ENCODE results near the gene FEN1. TPM values are rescaled to one million over a fixed set of nuclear protein-coding genes. Genes with fewer than 3 reads are reported as not detected.

The FEN1 gene
- total and polyA plus RNA-seq, 2 of the 8 experiments (the other 6 are each of a cell fraction or from before 2014, with no cell fraction given), result 52.6 to 86.1 TPM

DNA sequence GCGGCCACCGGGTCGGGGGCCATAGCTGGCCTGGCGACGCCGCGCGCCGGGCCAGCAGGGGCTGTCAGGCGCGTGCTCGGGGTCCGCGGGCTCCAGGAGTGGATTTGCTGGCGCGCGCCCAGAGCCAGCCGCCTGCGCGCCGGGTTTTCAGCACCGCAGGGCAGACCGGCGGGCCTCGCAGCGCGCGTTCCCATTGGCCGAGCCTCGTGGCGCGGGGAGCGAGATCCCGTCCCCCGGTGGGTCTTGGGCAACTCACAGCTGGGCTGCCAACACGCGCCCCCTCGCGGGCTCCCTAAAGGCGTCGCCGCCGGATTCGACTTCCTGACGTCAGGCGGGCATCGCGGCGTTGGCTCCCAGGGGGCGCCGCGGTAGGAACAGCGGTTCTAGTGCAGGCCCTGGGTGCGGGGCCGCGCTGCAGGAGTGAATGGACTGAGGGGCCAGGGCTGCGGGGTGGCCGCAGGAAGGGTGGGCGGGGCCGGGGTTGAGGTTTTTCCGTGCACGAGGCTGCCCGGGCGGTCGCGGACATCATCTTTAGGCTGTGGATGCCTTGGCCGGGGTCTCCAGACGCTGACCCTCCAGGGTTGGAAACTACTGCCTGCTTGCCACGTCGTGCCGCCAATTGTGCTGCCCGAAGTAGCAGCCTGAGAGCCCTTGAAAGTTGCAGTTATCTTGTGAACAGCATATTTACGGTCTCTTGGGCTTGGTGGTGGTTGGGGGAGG, 24.2 kb downstream of the FEN1 start, which contains the start of gene FADS1:
TSS of gene FADS1 (minus strand) at position 268 of the 720 bp plus-strand sequence. CDS start at position 194, 74 bp downstream.
- peak within 1 kb of the TSS; percentile 74 to 92 (median 76) for H3K4me3 ChIP-seq (ENCODE audit: extremely low read depth in 1 of 4, insufficient read depth in 2 of 4, low read depth in 3 of 4, low read length in 4 of 4)
- peaks cover 6% of the 10 kb centered on the region; the same call in 1 of the 2 replicates for H3K79me1 ChIP-seq (ENCODE audit: low read depth, low read length)
- H3K27me3 ChIP-seq (replicated peaks in 1 of 4; ENCODE audit: control insufficient read depth in 3 of 4, extremely low read depth in 1 of 4, insufficient read depth in 3 of 4, low read length in 3 of 4), result no peaks in the 10 kb centered on the region
- peaks cover 0 to 41% of the 10 kb centered on the region in 2 experiments; a peak in 2 of 4 replicates for H3K79me2 ChIP-seq (ENCODE audit: control insufficient read depth in 1 of 2, insufficient read depth in 2 of 2, low read length in 2 of 2)
- H4K91ac ChIP-seq (replicated peaks; ENCODE audit: insufficient read length, low read length), result peak within 1 kb of the TSS; percentile 97
- peak within 1 kb of the TSS; percentile 81 to 87 for H3K4me2 ChIP-seq (ENCODE audit: insufficient read depth in 1 of 2, low read depth in 2 of 2, low read length in 2 of 2)
- peak within 1 kb of the TSS; percentile 93 for H3K18ac ChIP-seq (ENCODE audit: extremely low read depth, low read length)
- no peak within 1 kb of the TSS for H2BK20ac ChIP-seq (ENCODE audit: low read length)
- peak within 1 kb of the TSS; percentile 79; the same call in 1 of the 2 replicates for H2BK12ac ChIP-seq (ENCODE audit: low read depth, low read length)
- H2AK5ac ChIP-seq (ENCODE audit: low read depth, low read length), result peak within 1 kb of the TSS; percentile 97; the same call in 1 of the 2 replicates
- peaks cover 0 to 2% of the 10 kb centered on the region in 2 experiments; a peak in 1 of 4 replicates for H3K9me3 ChIP-seq (ENCODE audit: insufficient read depth in 2 of 2, low read depth in 1 of 2, low read length in 1 of 2)
- peak within 1 kb of the TSS; percentile 98 for H3K56ac ChIP-seq (replicated peaks; ENCODE audit: insufficient read length, low read depth, low read length)
- peak within 1 kb of the TSS; percentile 90 for H3K4ac ChIP-seq (replicated peaks; ENCODE audit: insufficient read length, low read depth, low read length)
- ChIA-PET CTCF (ENCODE audit: partially characterized antibody) (interaction anchor here (0.6 to 10.2 kb wide), 5 partner anchors 12 to 186 kb away, joined by 3 to 118 read pairs (median 11); partner anchors contain the start of gene FADS2), POLR2A (ENCODE audit: partially characterized antibody) (interaction anchor here (1.5 to 16.2 kb wide), 5 partner anchors 11 to 63 kb away, joined by 5 to 354 read pairs (median 15); partner anchors contain the start of genes FADS2, FEN1 and TMEM258)
- peaks cover 8 to 23% (median 16%) of the 10 kb centered on the region in 4 experiments for H3K36me3 ChIP-seq (ENCODE audit: control insufficient read depth in 2 of 4, insufficient read depth in 4 of 4, low read length in 3 of 4)
- FAIRE-seq (no peak), DNase-seq (ENCODE audit: low read depth in 1 of 2, low spot score in 2 of 2) (peak; percentile 89 to 92)
- H3K4me1 ChIP-seq (replicated peaks in 1 of 4; ENCODE audit: control insufficient read depth in 3 of 4, insufficient read depth in 4 of 4, low read length in 3 of 4), result peaks cover 2 to 9% (median 5%) of the 10 kb centered on the region in 4 experiments; a peak in 5 of 7 replicates
- WGBS, 2 experiments (ENCODE audit: extremely low coverage in 1 of 2, insufficient coverage in 1 of 2, insufficient read length in 1 of 2, insufficient replicate concordance in 2 of 2, low coverage in 1 of 2, low lambda C conversion rate in 2 of 2, missing lambda C conversion rate in 1 of 2), result 3% methylated on average over 48 of the region's 73 CpGs; no CpG with 5 or more reads in 1 of the 2 experiments
- H2BK15ac ChIP-seq (ENCODE audit: low read length), result no peak within 1 kb of the TSS
- peaks cover 7% of the 10 kb centered on the region; the same call in 1 of the 2 replicates for H3K23me2 ChIP-seq (ENCODE audit: low read depth, low read length)
- H4K20me1 ChIP-seq (replicated peaks in 1 of 2; ENCODE audit: control insufficient read depth in 1 of 2, insufficient read depth in 2 of 2, low read length in 2 of 2), result no peaks in the 10 kb centered on the region
- H2BK5ac ChIP-seq (ENCODE audit: low read depth, low read length), result peak within 1 kb of the TSS; percentile 94
- peak within 1 kb of the TSS; percentile 98 for H4K5ac ChIP-seq (ENCODE audit: insufficient read length, low read depth, low read length)
- peak within 1 kb of the TSS; percentile 96 for H4K8ac ChIP-seq (ENCODE audit: extremely low read depth, insufficient read depth, low read length)
- H3K27ac ChIP-seq (ENCODE audit: low read depth, low read length), result peak within 1 kb of the TSS; percentile 85
- peak within 1 kb of the TSS; percentile 1 for H3K14ac ChIP-seq (ENCODE audit: insufficient read length)
- no peak within 1 kb of the TSS for H3K23ac ChIP-seq (ENCODE audit: insufficient read length)
- H3K9ac ChIP-seq (replicated peaks in 1 of 4; ENCODE audit: extremely low read depth in 1 of 4, low read depth in 3 of 4, low read length in 3 of 4), result peak within 1 kb of the TSS; percentile 79 to 98 (median 90)
- no peak within 1 kb of the TSS for H2AFZ ChIP-seq (ENCODE audit: low read length)
- H2BK120ac ChIP-seq (replicated peaks; ENCODE audit: low read depth, low read length), result peak within 1 kb of the TSS; percentile 86
- TF ChIP-seq SP4 (IDR thresholded peaks at IDR 0.05; ENCODE audit: low read length) (no peak), KDM5A (IDR thresholded peaks at IDR 0.05; ENCODE audit: low read length) (no peak), CBX5 (IDR thresholded peaks at IDR 0.05; ENCODE audit: low read depth, low read length) (no peak), POLR2AphosphoS5 (IDR thresholded peaks at IDR 0.05; ENCODE audit: low read depth, low read length) (no peak), KDM4A (IDR thresholded peaks at IDR 0.05; ENCODE audit: low read depth, low read length, severe bottlenecking) (no peak), TAF1 (IDR thresholded peaks at IDR 0.05; ENCODE audit: low read depth, low read length) (peak; percentile 30; the same call in 1 of the 2 replicates), CREB1 (IDR thresholded peaks at IDR 0.05) (peak; percentile 90), CTBP2 (IDR thresholded peaks at IDR 0.05; ENCODE audit: borderline replicate concordance, insufficient read depth, insufficient read length, low read length) (no peak), RBBP5 (IDR thresholded peaks at IDR 0.05; ENCODE audit: borderline replicate concordance, low read depth, low read length) (peak; percentile 28; the same call in 1 of the 2 replicates), HDAC6 (IDR thresholded peaks at IDR 0.05; ENCODE audit: low read depth, low read length) (no peak)
- TF ChIP-seq, protein P1, sequence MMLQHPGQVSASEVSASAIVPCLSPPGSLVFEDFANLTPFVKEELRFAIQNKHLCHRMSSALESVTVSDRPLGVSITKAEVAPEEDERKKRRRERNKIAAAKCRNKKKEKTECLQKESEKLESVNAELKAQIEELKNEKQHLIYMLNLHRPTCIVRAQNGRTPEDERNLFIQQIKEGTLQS (IDR thresholded peaks at IDR 0.05; ENCODE audit: insufficient read depth, low read depth, low read length), result no peak
